HPDE6-E6E7 (cell line): ENCODE data around the gene HMGXB4.

ENCODE experiments used
- DNase-seq: peaks from one replicate; pipeline ENCODE4 v3.0.0; 2011; ENCODE audit warnings: missing footprints; ENCODE audit errors: extremely low spot score

The HMGXB4 gene

DNA sequence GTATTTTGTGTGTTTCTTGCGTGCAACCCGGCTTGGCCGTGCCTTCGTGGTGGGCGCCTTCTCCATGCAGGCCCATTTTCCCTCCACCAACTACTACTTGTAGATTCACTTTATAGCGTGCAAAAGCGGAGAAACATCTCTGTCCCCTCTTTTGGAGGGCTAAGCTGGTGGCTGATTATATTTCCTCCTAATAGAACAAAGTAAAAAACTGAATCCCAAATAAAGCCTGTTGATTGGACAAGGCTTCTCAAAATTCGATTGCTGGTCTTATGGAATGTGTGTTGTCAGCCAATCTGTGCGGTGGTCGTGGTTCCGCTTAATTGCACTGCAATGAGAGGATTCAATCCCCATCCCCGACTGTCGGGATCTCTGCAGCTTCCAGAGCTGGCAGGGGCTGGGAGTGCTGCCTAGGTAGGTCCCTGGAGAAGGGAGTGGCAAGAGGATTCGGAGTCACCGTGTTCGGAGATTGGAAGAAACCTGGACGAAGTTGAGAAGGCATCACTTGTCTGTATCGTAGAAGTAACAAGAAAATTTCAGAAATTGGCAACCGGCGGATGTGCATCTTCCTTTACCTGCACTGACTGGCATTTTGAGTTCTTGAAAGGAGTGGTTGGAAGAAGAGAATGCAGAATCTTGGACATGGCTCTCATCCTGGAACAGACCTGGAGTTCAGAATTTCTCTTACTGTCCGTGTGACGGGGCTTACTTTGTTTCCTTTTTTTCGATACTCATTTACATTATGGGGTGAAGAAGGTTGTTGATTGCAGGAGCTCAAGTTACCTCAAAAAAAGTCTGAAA lies 1.1 kb downstream of the HMGXB4 start:
- no peak for DNase-seq

DNA sequence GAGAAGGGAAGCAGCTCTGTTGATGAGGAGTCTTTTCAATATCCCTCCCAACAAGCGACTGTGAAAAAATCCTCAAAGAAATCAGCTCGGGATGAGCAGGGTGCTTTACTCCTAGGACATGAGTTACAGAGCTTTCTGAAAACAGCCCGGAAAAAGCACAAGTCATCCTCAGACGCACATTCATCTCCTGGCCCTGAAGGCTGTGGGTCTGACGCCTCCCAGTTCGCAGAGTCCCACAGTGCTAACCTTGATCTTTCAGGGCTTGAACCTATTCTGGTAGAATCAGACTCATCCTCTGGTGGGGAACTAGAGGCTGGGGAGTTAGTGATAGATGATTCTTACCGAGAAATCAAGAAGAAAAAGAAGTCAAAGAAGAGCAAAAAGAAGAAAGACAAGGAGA lies 7.7 kb downstream of the HMGXB4 start:
- DNase-seq = no peak

DNA sequence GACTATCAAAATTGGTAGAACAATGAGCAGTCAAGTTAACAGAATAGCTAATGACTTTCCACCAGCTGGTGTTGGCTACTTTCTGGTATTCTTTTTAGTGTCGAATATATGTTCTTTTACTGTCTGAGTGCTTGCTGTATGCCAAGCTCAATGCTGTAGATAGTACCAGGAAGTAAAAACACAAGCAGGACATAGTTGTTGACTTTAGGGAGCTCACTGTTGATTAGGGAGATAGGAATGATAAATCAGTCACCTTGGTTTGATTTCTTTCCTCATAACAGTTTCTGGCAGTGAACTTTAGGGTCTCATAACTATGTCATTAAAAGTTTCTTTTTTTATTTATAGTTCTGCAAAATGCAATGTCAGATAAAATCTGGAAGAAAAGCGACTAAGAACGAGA lies 9.0 kb downstream of the HMGXB4 start:
- DNase-seq = no peak

DNA sequence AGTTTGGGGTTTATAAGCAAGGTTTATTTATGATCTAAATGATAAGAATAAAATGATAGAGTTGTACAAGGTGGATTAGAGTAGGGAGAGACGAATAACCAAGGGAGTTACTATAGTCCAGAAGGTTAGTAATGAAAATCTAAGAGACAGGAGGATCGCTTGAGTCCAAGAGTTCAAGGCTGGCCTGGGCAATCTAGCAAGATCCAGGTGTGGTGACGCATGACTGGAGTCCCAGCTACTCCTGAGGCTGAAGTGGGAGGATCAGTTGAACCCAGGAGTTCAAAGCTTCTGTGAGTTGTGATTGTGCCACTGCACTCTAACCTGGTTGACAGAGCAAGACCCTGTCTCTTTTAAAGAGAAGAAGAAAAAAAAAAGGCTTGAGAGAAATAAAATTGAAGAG lies 12.3 kb downstream of the HMGXB4 start:
- DNase-seq = no peak

DNA sequence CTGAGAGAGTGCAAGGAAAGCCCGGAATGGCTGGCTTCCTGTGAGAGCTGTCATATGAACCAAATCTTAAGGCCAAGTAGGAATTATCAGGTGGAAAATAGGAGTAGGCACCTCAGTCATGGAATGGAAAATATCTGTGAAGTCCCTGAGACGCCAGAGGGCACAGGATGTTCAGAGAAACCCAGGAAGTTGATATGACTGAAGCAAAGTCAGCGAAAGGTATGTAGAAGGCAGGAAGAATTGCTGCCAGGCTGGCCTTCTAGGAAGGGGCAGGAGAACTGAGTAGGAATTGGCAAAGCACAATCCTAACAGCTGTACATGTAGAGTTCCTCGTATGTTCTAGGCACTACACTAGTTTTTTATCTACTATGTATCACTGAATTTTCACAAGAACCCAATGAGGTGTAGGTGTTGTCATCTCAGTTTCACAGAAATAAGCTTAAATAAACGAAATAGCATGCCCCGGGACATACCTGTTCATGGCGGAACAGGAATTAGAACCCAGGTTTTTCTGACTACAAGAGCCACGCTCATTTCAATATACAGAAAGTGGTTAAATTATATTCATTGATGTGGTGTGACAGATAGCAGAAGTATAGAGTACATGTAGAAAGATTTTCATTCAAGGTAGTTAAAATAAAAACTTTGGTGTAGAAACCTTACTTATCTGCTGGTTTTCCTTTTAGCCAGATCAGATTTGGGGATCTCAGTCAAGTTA lies 17.0 kb downstream of the HMGXB4 start:
- DNase-seq = no peak

DNA sequence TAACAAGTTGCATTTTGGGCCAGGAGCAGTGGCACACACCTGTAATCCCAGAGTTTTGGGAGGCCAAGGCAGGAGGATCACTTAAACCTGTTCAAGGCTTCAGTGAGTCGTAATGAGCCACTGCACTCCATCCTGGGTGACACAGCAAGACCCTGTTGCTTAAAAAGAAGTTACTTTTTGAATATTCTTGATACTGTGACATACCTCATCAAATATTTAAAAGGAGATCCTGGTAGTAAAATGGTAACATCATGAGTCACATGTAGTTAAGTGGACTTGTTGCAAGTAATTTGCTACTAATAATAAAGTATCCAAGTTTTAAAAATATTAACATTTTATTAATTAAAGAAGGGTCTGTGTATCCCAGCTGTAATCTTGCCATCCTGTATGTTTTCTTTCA lies 18.3 kb downstream of the HMGXB4 start:
- no peak for DNase-seq

DNA sequence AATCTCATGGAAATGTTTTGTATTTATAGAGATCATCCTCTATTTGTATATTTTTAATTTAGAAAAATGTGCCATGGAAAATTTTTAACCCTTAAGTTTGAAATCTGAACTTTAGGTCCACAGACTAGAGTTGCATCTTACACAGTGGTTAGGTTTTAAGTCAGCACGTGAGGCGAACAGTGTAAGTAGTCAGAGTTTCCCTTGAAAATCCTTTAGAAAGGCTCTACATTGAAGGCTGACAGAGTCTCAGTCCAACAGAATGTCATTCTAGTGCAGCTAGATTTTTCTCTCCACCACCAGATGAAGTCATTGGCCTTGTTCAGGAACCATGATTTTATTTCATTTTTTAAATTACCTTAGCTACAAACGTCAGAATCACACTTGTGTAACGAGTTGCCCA lies 18.7 kb downstream of the HMGXB4 start:
- DNase-seq = no peak

DNA sequence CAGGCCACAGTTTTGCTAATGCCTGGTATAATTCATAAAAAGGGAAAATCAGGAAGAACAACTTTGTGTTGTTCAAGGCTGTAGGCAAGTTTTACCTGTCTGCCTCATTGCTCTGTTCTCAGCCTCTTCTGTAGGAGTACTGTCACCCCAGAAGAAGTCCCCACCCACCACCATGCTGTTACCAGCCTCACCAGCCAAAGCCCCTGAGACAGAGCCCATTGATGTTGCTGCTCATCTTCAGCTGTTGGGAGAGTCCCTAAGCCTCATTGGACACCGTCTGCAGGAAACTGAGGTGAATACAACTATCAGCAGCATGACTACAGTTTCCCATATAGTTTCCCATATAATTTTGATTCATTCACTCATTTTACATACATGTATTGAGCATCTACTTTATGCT lies 30.8 kb downstream of the HMGXB4 start:
- no peak for DNase-seq

DNA sequence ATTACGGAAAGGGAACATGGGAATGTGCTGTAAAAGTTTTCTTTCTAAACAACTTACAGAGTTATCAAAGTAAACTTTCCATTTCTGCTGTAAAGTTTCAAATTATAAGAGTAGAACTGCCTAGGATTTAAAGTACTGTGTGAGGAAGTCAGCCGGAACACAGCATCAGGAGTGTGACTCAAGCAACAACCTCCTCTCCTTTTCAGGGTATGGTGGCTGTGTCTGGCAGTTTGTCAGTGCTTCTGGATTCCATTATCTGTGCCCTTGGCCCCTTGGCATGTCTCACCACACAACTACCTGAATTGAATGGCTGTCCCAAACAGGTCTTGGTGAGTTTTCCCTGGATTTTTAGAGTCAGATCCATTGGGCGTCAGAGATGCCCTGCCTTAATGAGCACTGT lies 35.5 kb downstream of the HMGXB4 start:
- no peak for DNase-seq

DNA sequence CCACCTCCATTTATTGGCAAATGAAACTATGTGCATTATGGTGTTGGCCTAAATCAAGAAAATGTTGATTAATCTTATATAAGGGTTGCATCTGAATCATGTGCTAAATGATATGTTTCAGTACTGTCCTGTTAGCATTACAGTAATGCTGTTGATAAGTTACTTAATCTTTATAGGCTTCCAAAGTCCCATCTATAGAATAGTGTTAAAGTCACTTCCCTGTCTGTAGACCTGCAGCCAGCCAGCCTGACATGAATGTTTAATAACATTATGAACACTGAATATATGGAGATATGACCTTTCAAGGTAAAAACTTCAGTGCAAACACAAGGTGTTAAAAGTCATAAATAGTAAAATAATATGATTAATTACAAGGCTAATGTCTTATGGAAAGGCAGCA lies 38.8 kb downstream of the HMGXB4 start:
- DNase-seq = no peak

DNA sequence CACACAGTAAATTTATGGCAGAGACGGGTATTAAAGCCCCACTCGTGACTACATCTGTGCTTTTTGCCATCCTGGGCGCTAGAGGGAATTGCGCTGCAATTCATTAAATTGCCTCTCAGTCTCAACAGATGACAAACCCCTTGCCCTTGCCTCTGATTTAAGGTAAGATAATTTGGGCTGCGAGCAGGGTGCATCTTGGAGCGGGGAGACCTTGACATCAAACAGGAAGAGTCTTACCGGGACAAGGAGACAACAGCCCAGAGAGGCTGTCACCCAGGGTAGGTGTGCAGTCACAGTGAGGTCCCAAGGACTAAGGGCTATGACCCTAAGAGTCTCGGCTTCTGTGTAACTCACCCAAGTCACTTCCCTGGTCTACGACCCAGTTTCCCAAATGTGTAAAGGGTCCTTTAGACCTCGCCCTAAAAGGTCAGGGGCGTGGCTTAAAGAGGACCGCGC lies 42.0 kb downstream of the HMGXB4 start:
- peak; percentile 13 for DNase-seq

DNA sequence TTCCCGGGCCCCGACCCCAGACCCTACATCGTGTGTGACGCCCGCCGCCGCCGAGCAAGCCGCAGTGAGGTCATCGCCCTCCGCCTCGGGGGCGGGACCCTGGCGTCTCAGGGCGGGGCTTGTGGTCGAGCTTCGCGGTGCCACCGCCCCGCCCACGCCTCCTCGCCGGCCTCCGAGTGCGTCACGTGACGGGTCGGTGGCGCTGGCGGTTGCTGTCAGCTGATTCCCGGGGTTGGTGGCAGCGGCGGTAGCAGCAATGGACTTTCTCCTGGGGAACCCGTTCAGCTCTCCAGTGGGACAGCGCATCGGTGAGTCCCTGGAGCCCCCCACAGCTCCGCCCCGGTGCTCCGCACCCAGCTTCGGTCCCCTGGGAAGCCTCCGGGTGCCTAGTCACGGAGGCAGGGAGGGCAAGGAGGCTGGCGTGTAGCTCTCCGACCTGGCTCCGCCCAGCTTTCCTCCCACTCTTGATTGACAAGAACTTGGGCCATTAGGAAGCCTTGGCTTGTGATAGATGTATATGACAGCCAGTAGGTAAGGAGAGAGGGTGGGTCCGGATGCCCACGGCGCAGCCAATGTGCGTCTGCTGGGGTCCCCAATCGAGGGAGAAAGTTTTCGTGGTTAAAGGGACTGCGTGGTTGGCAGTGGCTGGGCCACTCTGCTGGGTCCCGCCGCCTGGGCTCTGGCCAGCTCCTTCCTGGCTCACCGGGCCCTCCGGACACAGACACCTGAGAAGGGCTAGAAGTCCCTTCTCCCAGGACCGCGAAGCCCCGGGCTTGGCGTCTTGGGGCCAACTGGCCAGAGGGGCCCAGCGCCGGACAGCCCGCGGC lies 42.6 kb downstream of the HMGXB4 start, which contains the start of gene TOM1:
TSS of gene TOM1 (plus strand) at position 222 of the 827 bp plus-strand sequence. CDS start at position 257, 35 bp downstream.
- DNase-seq = peak; percentile 93

DNA sequence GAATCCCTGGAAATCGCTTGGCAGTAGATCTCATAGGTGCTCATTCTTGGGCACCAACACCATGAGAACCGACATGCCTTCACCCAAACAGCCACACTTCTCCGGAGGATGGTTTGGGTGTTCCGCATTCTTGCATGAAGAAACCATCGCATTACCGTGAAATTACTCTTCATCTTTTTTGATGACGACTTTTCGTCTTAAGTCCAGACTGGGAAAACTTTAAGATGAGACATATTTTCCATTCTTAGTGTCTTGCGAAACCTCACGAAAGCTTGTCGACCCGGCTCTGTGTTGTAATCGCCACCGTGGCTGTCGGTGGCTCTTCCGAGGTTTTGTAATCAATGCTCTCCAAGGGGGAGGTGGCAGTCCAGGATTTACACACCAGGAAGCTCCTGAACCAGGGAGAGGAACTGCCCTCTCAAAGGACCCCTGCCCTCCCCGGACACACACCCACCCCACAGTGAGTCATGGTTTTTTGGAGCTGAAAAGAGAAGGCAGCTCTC lies 44.1 kb downstream of the HMGXB4 start:
- peak; percentile 54 for DNase-seq

DNA sequence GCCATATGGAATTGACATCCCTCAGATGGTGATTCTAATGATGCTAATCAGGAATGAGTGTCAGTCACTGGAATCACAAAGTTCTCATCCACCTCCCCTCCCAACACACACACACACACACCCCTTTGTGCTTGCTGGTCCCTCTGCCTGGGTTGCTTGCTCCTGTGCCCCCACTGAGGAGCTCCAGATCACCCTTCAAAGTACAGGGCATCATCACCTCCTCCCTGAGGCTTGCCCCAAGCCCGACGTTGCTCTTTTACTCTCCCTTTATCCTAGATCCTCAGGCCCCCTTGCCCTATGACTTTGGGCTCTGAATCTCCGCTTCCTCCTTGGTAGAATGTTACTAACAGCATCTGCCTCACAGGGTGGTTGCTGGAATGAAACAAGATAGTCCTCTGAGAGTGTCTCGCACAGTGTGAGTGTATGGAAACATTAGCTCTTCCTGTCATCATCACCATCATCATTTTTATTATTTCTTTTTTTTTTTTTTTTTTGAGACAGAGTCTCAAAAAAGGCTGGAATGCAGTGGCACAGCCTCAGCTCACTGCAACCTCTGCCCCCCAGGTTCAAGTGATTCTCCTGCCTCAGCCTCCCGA lies 45.8 kb downstream of the HMGXB4 start:
- no peak for DNase-seq

DNA sequence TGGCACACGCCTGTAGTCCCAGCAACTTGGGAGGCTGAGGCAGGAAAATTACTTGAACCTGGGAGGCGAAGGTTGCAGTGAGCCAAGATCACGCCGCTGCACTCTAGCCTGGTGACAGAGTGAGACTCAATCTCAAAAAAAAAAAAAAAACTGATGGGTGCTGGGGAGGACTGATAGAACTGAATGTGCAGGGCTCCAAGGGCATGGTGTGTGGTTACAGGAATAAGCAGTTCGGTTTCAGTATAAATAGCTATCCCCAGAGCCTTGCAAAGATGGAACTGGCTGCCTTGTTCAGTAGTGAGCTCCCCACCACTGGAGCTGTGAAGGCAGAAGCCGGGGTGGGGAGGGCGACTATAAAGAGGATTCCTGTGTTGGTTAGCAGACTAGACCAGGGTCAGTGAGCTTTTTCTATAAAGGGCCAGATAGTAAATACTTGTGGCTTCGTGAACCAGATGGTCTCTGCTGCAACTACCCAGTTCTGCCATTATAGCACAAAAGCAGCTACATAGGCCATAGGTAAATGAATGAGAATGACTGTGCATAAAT lies 48.3 kb downstream of the HMGXB4 start:
- DNase-seq = no peak

DNA sequence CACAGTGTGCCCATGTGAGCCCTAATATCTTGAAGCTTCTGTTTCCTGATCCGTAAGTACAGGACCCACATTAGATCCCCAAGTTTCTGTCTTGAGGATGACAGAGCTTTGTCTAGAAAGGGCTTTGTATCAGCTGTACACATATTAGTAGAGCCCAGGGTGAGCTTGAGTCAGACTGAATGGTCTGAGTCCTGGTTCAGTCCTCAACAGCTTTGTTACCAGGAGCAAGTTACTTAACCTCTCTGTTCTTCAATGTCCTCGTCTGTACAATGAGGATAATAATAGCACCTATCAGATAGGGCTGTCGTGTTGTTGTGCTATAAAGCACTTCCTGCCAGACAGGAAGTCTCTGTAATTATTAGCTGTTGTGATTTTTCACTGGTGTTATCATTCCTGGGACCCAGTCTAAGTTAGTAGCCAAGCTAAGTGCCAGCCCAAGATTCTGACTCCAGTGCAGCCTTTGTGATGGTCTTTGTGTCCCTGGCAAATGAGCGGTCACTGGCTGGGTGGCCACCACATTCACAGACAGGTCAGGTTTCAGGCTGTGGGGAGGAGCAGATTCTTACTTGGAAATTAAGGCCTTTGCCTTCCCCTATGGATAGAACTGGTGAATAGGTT lies 49.2 kb downstream of the HMGXB4 start:
- no peak for DNase-seq

DNA sequence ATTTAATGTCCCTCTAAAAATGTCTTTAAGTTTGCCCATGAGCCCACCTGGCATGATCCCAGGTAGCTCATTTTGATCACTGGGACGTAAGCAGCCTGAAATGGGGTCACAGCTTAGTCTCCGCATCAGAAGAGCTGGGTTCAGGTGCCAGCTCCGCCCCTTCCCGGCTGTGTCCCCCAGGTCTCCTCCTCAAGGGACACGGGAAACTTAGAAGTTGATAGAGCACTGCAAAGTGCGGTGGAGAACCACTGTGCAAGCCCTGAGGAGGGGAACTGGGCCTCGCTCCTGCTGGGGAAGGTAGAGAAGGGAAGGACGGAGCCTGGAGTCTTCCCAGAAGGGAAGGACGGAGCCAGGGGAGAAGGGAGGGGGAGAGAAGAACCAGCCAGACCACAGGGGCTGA lies 50.1 kb downstream of the HMGXB4 start:
- DNase-seq = no peak

DNA sequence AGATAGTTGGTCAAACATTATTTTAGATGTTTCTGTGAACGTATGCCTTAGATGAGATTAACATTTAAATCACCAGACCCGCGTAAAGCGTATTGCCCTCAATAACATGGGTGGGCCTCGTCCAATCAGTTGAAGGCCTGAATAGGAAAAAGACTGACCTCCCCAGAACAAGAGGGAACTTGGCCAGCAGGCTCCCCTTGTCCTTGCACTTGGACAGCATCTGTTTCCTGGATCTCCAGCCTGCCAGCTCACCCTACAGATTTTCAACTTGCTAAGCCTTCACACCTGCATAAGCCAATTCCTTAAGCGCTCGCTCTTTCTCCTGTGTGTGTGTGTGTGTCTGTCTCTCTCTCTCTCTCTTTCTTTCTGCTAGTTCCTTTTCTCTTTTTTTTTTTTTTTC lies 50.6 kb downstream of the HMGXB4 start:
- DNase-seq = no peak

DNA sequence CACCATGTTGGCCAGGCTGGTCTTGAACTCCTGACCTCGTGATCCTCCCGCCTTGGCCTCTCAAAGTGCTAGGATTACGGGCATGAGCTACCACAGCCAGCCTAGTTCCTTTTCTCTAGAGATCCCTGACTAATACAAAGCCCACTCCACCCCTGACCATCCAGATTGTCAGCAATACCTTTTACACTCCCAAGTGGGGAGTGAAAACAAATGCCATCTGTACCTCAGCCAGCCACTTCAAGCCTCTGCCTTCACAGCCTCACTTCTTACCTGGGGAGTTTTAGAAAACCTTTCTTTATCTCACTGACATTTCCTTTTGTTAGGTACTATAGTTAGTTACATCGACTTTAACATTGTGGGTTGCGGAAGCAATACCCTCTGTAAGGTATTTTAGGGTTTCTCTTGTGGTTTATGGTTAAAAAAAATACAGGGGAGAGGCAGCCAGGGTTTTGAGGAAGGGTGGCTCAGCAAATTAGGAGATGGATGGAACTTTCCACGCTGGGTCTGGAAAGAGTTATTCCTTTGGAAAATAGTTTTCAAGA lies 51.3 kb downstream of the HMGXB4 start:
- no peak for DNase-seq
